HEK293 (cell line): ENCODE results near the gene NUCKS1.

ENCODE experiments used
- CTCF ChIP-seq: fragments of 450-650 bp; formaldehyde crosslinking; IDR thresholded peaks from 2 replicates; pipeline ENCODE4 v1.5.1; 2016; ENCODE audit warnings: missing biosample characterization, missing genetic modification characterization
- HOXA7 ChIP-seq: sonication (generic); formaldehyde crosslinking; IDR thresholded peaks from 2 replicates; pipeline ENCODE4 v1.8.1; 2022; ENCODE audit warnings: missing genetic modification reagents, borderline replicate concordance
- ZEB2 ChIP-seq: fragments of 450-650 bp; formaldehyde crosslinking; IDR thresholded peaks from 2 replicates; pipeline ENCODE4 v1.5.1; 2016; ENCODE audit warnings: missing biosample characterization, missing genetic modification characterization
- ZFP37 ChIP-seq: fragments of 450-650 bp; formaldehyde crosslinking; IDR thresholded peaks from 2 replicates; pipeline ENCODE4 v1.5.1; 2016; ENCODE audit warnings: missing biosample characterization, missing genetic modification characterization
- ZNF140 ChIP-seq: fragments of 450-650 bp; formaldehyde crosslinking; IDR thresholded peaks from 2 replicates; pipeline ENCODE4 v1.5.1; 2016; ENCODE audit warnings: missing biosample characterization, missing genetic modification characterization
- ZNF174 ChIP-seq: fragments of 450-650 bp; formaldehyde crosslinking; IDR thresholded peaks from 2 replicates; pipeline ENCODE4 v1.5.0; 2017; ENCODE audit warnings: missing biosample characterization, mild to moderate bottlenecking, missing genetic modification characterization
- ZNF350 ChIP-seq: fragments of 450-650 bp; formaldehyde crosslinking; IDR thresholded peaks from 2 replicates; pipeline ENCODE4 v1.5.0; 2017; ENCODE audit warnings: missing biosample characterization, mild to moderate bottlenecking, missing genetic modification characterization
- ZNF677 ChIP-seq: fragments of 450-650 bp; IDR thresholded peaks from 2 replicates; pipeline ENCODE4 v1.5.0; 2018; ENCODE audit warnings: missing biosample characterization, mild to moderate bottlenecking, missing genetic modification characterization, moderate library complexity
- ZNF776 ChIP-seq: fragments of 450-650 bp; formaldehyde crosslinking; IDR thresholded peaks from 2 replicates; pipeline ENCODE4 v1.5.0; 2017; ENCODE audit warnings: missing biosample characterization, missing genetic modification characterization, borderline replicate concordance
- TF ChIP-seq, protein P1 (sequence below): fragments of 450-650 bp; formaldehyde crosslinking; IDR thresholded peaks from 2 replicates; pipeline ENCODE4 v1.5.1; 2016; ENCODE audit warnings: missing biosample characterization, missing genetic modification characterization
- TF ChIP-seq, protein P2 (sequence below): fragments of 450-650 bp; formaldehyde crosslinking; IDR thresholded peaks from 2 replicates; pipeline ENCODE4 v1.5.1; 2016; ENCODE audit warnings: missing biosample characterization, missing genetic modification characterization, low read depth

DNA sequence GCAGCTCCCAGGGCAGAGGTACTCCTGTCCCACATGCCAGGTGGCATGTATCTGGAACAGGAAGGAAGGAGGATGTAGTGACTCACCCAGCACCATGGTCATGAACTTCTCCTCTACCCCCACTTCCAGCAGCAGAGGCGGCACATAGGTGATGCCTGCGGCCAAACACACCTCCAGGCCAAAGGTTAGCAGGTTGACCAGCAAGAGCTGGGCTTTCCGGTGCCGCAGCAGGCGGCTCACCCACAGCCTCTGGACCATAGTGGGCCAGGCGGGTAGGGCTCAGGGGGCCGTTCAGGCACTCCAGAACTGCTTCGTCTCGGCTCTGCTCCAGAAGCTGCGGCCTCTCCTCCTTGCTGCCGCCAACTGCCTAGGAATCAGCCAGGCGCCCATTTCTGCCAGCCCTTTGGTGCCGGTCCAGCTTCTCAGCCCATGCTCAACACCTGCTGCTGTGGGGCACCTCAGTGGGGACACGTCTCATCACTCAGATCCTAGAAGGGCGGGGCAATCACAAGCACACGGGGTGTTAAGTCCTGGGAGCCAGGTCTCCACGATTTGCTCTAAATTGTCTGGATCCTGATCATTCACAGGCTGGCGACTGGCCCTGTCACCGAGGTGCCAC is 85.5 kb downstream of the NUCKS1 start:
- TF ChIP-seq HOXA7: no peak
- TF ChIP-seq ZNF677 (tag by site-specific recombination): no peak
- no peak for TF ChIP-seq ZNF350
- TF ChIP-seq CTCF (tag by site-specific recombination): no peak
- no peak for TF ChIP-seq ZNF776
- TF ChIP-seq ZEB2 (tag by site-specific recombination): no peak
- TF ChIP-seq, protein P1, sequence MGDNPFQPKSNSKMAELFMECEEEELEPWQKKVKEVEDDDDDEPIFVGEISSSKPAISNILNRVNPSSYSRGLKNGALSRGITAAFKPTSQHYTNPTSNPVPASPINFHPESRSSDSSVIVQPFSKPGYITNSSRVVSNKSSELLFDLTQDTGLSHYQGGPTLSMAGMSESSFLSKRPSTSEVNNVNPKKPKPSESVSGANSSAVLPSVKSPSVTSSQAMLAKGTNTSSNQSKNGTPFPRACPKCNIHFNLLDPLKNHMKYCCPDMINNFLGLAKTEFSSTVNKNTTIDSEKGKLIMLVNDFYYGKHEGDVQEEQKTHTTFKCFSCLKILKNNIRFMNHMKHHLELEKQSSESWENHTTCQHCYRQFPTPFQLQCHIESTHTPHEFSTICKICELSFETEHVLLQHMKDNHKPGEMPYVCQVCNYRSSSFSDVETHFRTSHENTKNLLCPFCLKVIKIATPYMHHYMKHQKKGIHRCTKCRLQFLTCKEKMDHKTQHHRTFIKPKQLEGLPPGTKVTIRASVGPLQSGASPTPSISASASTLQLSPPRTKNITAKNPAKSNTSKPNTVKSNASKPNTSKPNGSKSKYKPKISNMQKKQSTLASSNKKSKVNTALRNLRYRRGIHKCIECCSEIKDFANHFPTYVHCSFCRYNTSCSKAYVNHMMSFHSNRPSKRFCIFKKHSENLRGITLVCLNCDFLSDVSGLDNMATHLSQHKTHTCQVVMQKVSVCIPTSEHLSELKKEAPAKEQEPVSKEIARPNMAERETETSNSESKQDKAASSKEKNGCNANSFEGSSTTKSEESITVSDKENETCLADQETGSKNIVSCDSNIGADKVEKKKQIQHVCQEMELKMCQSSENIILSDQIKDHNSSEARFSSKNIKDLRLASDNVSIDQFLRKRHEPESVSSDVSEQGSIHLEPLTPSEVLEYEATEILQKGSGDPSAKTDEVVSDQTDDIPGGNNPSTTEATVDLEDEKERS (tag by site-specific recombination): no peak
- no peak for TF ChIP-seq ZFP37 (tag by site-specific recombination)
- TF ChIP-seq ZNF174 (tag by site-specific recombination): no peak
- TF ChIP-seq ZNF140: no peak
- TF ChIP-seq, protein P2, sequence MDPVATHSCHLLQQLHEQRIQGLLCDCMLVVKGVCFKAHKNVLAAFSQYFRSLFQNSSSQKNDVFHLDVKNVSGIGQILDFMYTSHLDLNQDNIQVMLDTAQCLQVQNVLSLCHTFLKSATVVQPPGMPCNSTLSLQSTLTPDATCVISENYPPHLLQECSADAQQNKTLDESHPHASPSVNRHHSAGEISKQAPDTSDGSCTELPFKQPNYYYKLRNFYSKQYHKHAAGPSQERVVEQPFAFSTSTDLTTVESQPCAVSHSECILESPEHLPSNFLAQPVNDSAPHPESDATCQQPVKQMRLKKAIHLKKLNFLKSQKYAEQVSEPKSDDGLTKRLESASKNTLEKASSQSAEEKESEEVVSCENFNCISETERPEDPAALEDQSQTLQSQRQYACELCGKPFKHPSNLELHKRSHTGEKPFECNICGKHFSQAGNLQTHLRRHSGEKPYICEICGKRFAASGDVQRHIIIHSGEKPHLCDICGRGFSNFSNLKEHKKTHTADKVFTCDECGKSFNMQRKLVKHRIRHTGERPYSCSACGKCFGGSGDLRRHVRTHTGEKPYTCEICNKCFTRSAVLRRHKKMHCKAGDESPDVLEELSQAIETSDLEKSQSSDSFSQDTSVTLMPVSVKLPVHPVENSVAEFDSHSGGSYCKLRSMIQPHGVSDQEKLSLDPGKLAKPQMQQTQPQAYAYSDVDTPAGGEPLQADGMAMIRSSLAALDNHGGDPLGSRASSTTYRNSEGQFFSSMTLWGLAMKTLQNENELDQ (tag by site-specific recombination): no peak
